T-cell (primary cell): ENCODE measurements around the gene CA5A. TPM values are rescaled to one million over a fixed set of nuclear protein-coding genes. Genes with fewer than 3 reads are reported as not detected.

Source experiments
- ATAC-seq, 4 experiments: fragments of 200-7000 bp in 3 of 4; fragments of 150-1000 bp in 1 of 4; cut with Tn5 transposase; replicated peaks in 1 of 4; 1 replicate in 3 of 4; 2 replicates in 1 of 4; pipeline ENCODE4 v1.10.0; 2021; ENCODE audit warnings: moderate library complexity in 3 of 4, mild to moderate bottlenecking in 2 of 4, moderate number of reproducible peaks in 1 of 4
- CTCF ChIA-PET, 2 donors: fragments of 300-600 bp; sonication (Branson Sonifier 250); formaldehyde crosslinking; loops; one replicate each; lab custom pipeline; 2022; ENCODE audit warnings: antibody characterized with exemption in 2 of 2; lab: Charles Lee
- POLR2A ChIA-PET, 2 donors: fragments of 300-600 bp; sonication (Branson Sonifier 250); formaldehyde crosslinking; loops; one replicate each; lab custom pipeline; 2022; ENCODE audit warnings: antibody characterized with exemption in 2 of 2; lab: Charles Lee
- DNase-seq, 35 experiments: peaks; one replicate each; pipeline versions ENCODE4 v3.0.0 to v3.0.0-alpha.2; 2013 to 2023
- H3K27ac ChIP-seq: one replicate; pipeline ENCODE4 v1.5.1; 2013; ENCODE audit warnings: low read length
- H3K27me3 ChIP-seq, 2 experiments: replicated peaks in 1 of 2; 1 replicate in 1 of 2; 2 replicates in 1 of 2; pipeline versions ENCODE4 v1.6.1 to v1.7.0; 2013; ENCODE audit warnings: low read length in 1 of 2, mixed read lengths in 1 of 2; ENCODE audit not compliant: control insufficient read depth in 2 of 2, insufficient read depth in 2 of 2; ENCODE audit errors: extremely low read depth in 1 of 2
- H3K36me3 ChIP-seq, 2 donors: 1 replicate in 1 of 2; 2 replicates in 1 of 2; pipeline versions ENCODE4 v1.6.1 to v1.7.0; 2013; ENCODE audit warnings: low read length in 1 of 2; ENCODE audit not compliant: control insufficient read depth in 2 of 2, insufficient read depth in 1 of 2; ENCODE audit errors: extremely low read depth in 1 of 2
- H3K4me1 ChIP-seq, 2 experiments: 1 replicate in 1 of 2; 2 replicates in 1 of 2; pipeline versions ENCODE4 v1.6.1 to v1.7.0; 2013; ENCODE audit warnings: low read length in 2 of 2, mixed read lengths in 1 of 2; ENCODE audit not compliant: insufficient read depth in 2 of 2, control insufficient read depth in 1 of 2; ENCODE audit errors: extremely low read depth in 1 of 2
- H3K4me3 ChIP-seq, 2 donors: 1 replicate in 1 of 2; 2 replicates in 1 of 2; pipeline versions ENCODE4 v1.5.1 to v1.7.0; 2013; ENCODE audit warnings: mild to moderate bottlenecking in 2 of 2, low read length in 1 of 2, moderate library complexity in 1 of 2; ENCODE audit not compliant: control insufficient read depth in 1 of 2; ENCODE audit errors: extremely low read depth in 1 of 2
- H3K9me3 ChIP-seq: 2 replicates; pipeline ENCODE4 v1.7.0; 2013
- H3K27ac Mint-ChIP-seq, 2 donors: one replicate each; pipeline ENCODE4 v1.8.0; 2020 to 2021; ENCODE audit warnings: mild to moderate bottlenecking in 2 of 2, mixed read lengths in 2 of 2
- H3K27me3 Mint-ChIP-seq, 2 donors: one replicate each; pipeline ENCODE4 v1.8.0; 2021 to 2022; ENCODE audit warnings: mixed read lengths in 2 of 2
- H3K36me3 Mint-ChIP-seq: one replicate; pipeline ENCODE4 v1.8.0; 2021; ENCODE audit warnings: mixed read lengths
- H3K4me1 Mint-ChIP-seq, 3 donors: one replicate each; pipeline ENCODE4 v1.8.0; 2020 to 2022; ENCODE audit warnings: mixed read lengths in 3 of 3, mild to moderate bottlenecking in 1 of 3
- H3K4me3 Mint-ChIP-seq, 3 donors: one replicate each; pipeline ENCODE4 v1.8.0; 2020 to 2022; ENCODE audit warnings: mild to moderate bottlenecking in 3 of 3, mixed read lengths in 3 of 3, moderate library complexity in 3 of 3
- H3K9me3 Mint-ChIP-seq, 3 donors: one replicate each; pipeline ENCODE4 v1.8.0; 2020 to 2022; ENCODE audit warnings: mixed read lengths in 3 of 3
- WGBS: methylation state at CpG from one replicate; pipeline ENCODE4 v1.1.5; 2013; ENCODE audit warnings: missing lambda C conversion rate; ENCODE audit not compliant: insufficient coverage; 5-methylcytosine and 5-hydroxymethylcytosine counted together
- total RNA-seq, 35 experiments: library from RNA in 6 of 35; stranded (reverse) in 6 of 35; fragments of 120-200 nt in 1 of 35; gene quantifications; one replicate each; pipeline versions ENCODE4 v1.2.1 to v1.2.4 and lab custom pipeline; 2013 to 2026

The CA5A gene
- total RNA-seq, 5 donors from 2014 or later (not counting 1 experiment from before 2014, with no cell fraction given), result 0.20 TPM; not detected in 4

GRCh38 chr16:87849419-87850008 lies 86.8 kb downstream of the CA5A start:
- Histone ChIP-seq H3K27ac (no peak overlapping the region), H3K4me3 (no peak overlapping the region), H3K9me3 (no peaks in the 10 kb centered on the region), H3K36me3 (peaks cover 7 to 8% of the 10 kb centered on the region in 2 donors), H3K4me1 (peaks cover 0 to 35% of the 10 kb centered on the region in 2 experiments), H3K27me3 (no peaks in the 10 kb centered on the region)
- 90% methylated on average over 16 of the region's 16 CpGs for WGBS
- Mint-ChIP-seq H3K27ac (no peak overlapping the region), H3K4me1 (peaks cover 6 to 23% (median 16%) of the 10 kb centered on the region in 3 donors), H3K4me3 (no peak overlapping the region), H3K27me3 (no peaks in the 10 kb centered on the region), H3K36me3 (peaks cover 3% of the 10 kb centered on the region), H3K9me3 (no peaks in the 10 kb centered on the region)
- CTCF ChIA-PET, result interaction anchor here (0.7 to 3.7 kb wide), 13 partner anchors 9 to 71 kb away, joined by 3 to 60 read pairs (median 4); partner anchors contain the start of gene SLC7A5 (in 2 of the 2)
- DNase-seq (no peak), ATAC-seq (no peak)
- POLR2A ChIA-PET, result interaction anchor here in 1 of 2 donors (0.5 to 1.4 kb wide), 4 partner anchors 12 to 47 kb away, joined by 3 to 4 read pairs (median 4); partner anchors contain the start of gene SLC7A5

DNA sequence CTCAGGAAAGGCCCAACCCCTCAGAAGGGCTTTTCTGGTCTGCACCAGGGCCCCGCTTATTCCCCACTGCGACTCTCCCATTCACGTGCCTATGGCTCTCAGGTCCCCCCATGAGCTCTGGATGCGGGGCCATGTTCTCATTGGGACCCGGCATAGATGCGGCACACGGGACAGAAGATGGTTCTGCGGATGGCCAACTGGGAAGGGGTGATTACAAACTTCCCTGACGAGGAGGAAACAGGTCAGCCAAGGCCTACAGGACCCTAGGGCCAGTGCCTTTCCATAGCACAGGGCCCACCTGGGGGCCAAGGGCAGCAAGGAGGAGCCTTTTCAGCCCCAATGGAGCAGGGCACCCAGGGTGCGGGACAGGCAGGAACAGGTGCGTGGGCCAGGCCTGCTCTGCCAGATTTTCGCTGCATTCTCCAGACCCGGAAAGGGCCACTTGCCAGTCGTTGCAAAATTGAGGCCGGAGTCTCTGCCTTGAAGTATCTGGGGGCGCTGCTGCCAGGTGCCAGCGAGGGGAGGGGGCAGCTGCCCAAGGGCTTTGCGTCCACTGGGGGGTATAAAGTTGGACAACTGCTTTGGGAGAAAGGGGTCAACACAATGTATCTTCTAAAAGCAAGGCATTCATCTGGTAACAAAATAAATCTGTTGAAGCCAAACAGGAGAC lies 87.5 kb downstream of the CA5A start:
- peaks cover 3% of the 10 kb centered on the region for H3K36me3 Mint-ChIP-seq
- H3K9me3 Mint-ChIP-seq, result no peaks in the 10 kb centered on the region
- no peaks in the 10 kb centered on the region for H3K27me3 Mint-ChIP-seq
- no peak overlapping the region for H3K4me3 Mint-ChIP-seq
- Histone ChIP-seq H3K36me3 (peaks cover 7 to 8% of the 10 kb centered on the region in 2 donors), H3K27me3 (no peaks in the 10 kb centered on the region), H3K9me3 (no peaks in the 10 kb centered on the region), H3K4me1 (peaks cover 0 to 29% of the 10 kb centered on the region in 2 experiments), H3K27ac (no peak overlapping the region), H3K4me3 (no peak overlapping the region)
- ChIA-PET CTCF (interaction anchor here (0.6 to 3.7 kb wide), 11 partner anchors 10 to 70 kb away, joined by 3 to 60 read pairs (median 5); partner anchors contain the start of gene SLC7A5 (in 2 of the 2)), POLR2A (interaction anchor here in 1 of 2 donors (0.5 to 1.4 kb wide), 4 partner anchors 11 to 46 kb away, joined by 3 to 4 read pairs (median 4); partner anchors contain the start of gene SLC7A5)
- H3K4me1 Mint-ChIP-seq, result peaks cover 7 to 18% (median 12%) of the 10 kb centered on the region in 3 donors
- DNase-seq (no peak), ATAC-seq (no peak)
- 92% methylated on average over 17 of the region's 18 CpGs for WGBS
- H3K27ac Mint-ChIP-seq, result no peak overlapping the region

GRCh38 chr16:87847785-87848675 lies 88.3 kb downstream of the CA5A start:
- ATAC-seq, result no peak
- no peak overlapping the region for H3K27ac ChIP-seq
- no peak for DNase-seq
- Mint-ChIP-seq H3K27me3 (no peaks in the 10 kb centered on the region), H3K4me3 (no peak overlapping the region), H3K9me3 (no peaks in the 10 kb centered on the region), H3K4me1 (peaks cover 8 to 18% (median 13%) of the 10 kb centered on the region in 3 donors), H3K36me3 (peaks cover 6% of the 10 kb centered on the region), H3K27ac (no peak overlapping the region)
- H3K4me1 ChIP-seq, result peaks cover 0 to 26% of the 10 kb centered on the region in 2 experiments
- peaks cover 7 to 8% of the 10 kb centered on the region in 2 donors for H3K36me3 ChIP-seq
- 93% methylated on average over 24 of the region's 28 CpGs for WGBS
- no peaks in the 10 kb centered on the region for H3K9me3 ChIP-seq
- no peak overlapping the region for H3K4me3 ChIP-seq
- no peaks in the 10 kb centered on the region for H3K27me3 ChIP-seq
- ChIA-PET CTCF (interaction anchor here (0.6 to 3.2 kb wide), 4 partner anchors 18 to 26 kb away, joined by 3 to 24 read pairs (median 8); no protein-coding TSS in a partner anchor), POLR2A (interaction anchor here in 1 of 2 donors (1.1 kb wide), 1 partner anchor 20 kb away, joined by 3 read pairs; no protein-coding TSS in a partner anchor)

GRCh38 chr16:87847467-87847784 lies 88.9 kb downstream of the CA5A start:
- no peak for ATAC-seq
- Histone ChIP-seq H3K4me3 (no peak overlapping the region), H3K27me3 (no peaks in the 10 kb centered on the region), H3K4me1 (peaks cover 0 to 28% of the 10 kb centered on the region in 2 experiments), H3K36me3 (peaks cover 7 to 8% of the 10 kb centered on the region in 2 donors), H3K9me3 (no peaks in the 10 kb centered on the region), H3K27ac (no peak overlapping the region)
- ChIA-PET CTCF (interaction anchor here (1.6 to 3.2 kb wide), 2 partner anchors 24 kb away, joined by 3 to 10 read pairs; no protein-coding TSS in a partner anchor), POLR2A (interaction anchor here in 1 of 2 donors (1.1 kb wide), 1 partner anchor 21 kb away, joined by 3 read pairs; no protein-coding TSS in a partner anchor)
- Mint-ChIP-seq H3K4me1 (peaks cover 10 to 20% (median 15%) of the 10 kb centered on the region in 3 donors), H3K4me3 (no peak overlapping the region), H3K9me3 (no peaks in the 10 kb centered on the region), H3K27ac (no peak overlapping the region), H3K36me3 (peaks cover 6% of the 10 kb centered on the region), H3K27me3 (no peaks in the 10 kb centered on the region)
- DNase-seq, result no peak
- 78% methylated on average over 6 of the region's 8 CpGs for WGBS

GRCh38 chr16:87846705-87847466 lies 89.4 kb downstream of the CA5A start:
- no peaks in the 10 kb centered on the region for H3K9me3 ChIP-seq
- Mint-ChIP-seq H3K4me1 (peaks cover 11 to 26% (median 20%) of the 10 kb centered on the region in 3 donors), H3K36me3 (peaks cover 6% of the 10 kb centered on the region), H3K4me3 (no peak overlapping the region), H3K9me3 (no peaks in the 10 kb centered on the region), H3K27ac (no peak overlapping the region), H3K27me3 (no peaks in the 10 kb centered on the region)
- ATAC-seq, result no peak
- no peak overlapping the region for H3K27ac ChIP-seq
- ChIA-PET CTCF (interaction anchor here (1.2 to 3.2 kb wide), 3 partner anchors 25 to 68 kb away, joined by 3 to 10 read pairs (median 4); no protein-coding TSS in a partner anchor), POLR2A (interaction anchor here (0.5 to 1.1 kb wide), 2 partner anchors 21 to 64 kb away, joined by 3 to 8 read pairs; no protein-coding TSS in a partner anchor)
- H3K4me1 ChIP-seq, result peaks cover 4 to 29% of the 10 kb centered on the region in 2 experiments
- 97% methylated on average over 20 of the region's 25 CpGs for WGBS
- peaks cover 7 to 9% of the 10 kb centered on the region in 2 donors for H3K36me3 ChIP-seq
- H3K4me3 ChIP-seq, result no peak overlapping the region
- no peaks in the 10 kb centered on the region for H3K27me3 ChIP-seq
- DNase-seq, result no peak
